Brain microvascular endothelial cell (primary cell): ENCODE data around the gene SOX2.

Source experiments
- DNase-seq: peaks from one replicate; pipeline ENCODE4 v3.0.0-alpha.2; 2020
- H3K27ac ChIP-seq: fragments of 250-450 bp; sonication (Bioruptor Pico); 2 replicates; pipeline ENCODE4 v1.5.1; 2020; ENCODE audit warnings: mild to moderate bottlenecking, moderate library complexity
- H3K27me3 ChIP-seq: fragments of 250-450 bp; sonication (Bioruptor Pico); replicated peaks from 2 replicates; pipeline ENCODE4 v1.5.1; 2020; ENCODE audit warnings: mild to moderate bottlenecking
- H3K36me3 ChIP-seq: fragments of 250-450 bp; sonication (Bioruptor Pico); replicated peaks from 2 replicates; pipeline ENCODE4 v1.5.1; 2020; ENCODE audit warnings: mild to moderate bottlenecking
- H3K4me3 ChIP-seq: 2 replicates; pipeline ENCODE4 v1.5.1; 2011; ENCODE audit warnings: low read depth, mild to moderate bottlenecking, control low read depth, low read length, moderate library complexity
- CTCF ChIP-seq: IDR thresholded peaks from 2 replicates; pipeline ENCODE4 v1.5.1; 2011; ENCODE audit warnings: low read depth, mild to moderate bottlenecking, moderate library complexity, low read length, control low read depth, inconsistent platforms; ENCODE audit errors: missing control alignments
- in situ Hi-C: cut with HindIII; loops from 2 replicates; pipeline ENCODE4 v1.10.0; 2017; ENCODE audit warnings: low sequenced_read_pairs, low pct_ligation_motif_present

SOX2 gene

GRCh38 chr3:181724192-181724965 lies 12.7 kb downstream of the SOX2 start:
- no peak for TF ChIP-seq CTCF
- H3K27me3 ChIP-seq = peaks cover 75% of the 10 kb centered on the region
- in situ Hi-C loops = loop anchor here (25.0 kb wide), 1 partner anchor 538 kb away; no protein-coding TSS in a partner anchor
- no peak overlapping the region for H3K27ac ChIP-seq
- DNase-seq = no peak
- no peaks in the 10 kb centered on the region for H3K36me3 ChIP-seq
- no peak overlapping the region for H3K4me3 ChIP-seq

GRCh38 chr3:181725131-181725731 lies 13.5 kb downstream of the SOX2 start:
- no peak for TF ChIP-seq CTCF
- no peak overlapping the region for H3K4me3 ChIP-seq
- DNase-seq = no peak
- no peaks in the 10 kb centered on the region for H3K36me3 ChIP-seq
- in situ Hi-C loops = no loop called here
- H3K27ac ChIP-seq = no peak overlapping the region
- peaks cover 69% of the 10 kb centered on the region for H3K27me3 ChIP-seq

- Histone ChIP-seq H3K27me3 (peaks cover 63% of the 10 kb centered on the region), H3K27ac (no peak overlapping the region), H3K36me3 (no peaks in the 10 kb centered on the region), H3K4me3 (no peak overlapping the region)
- DNase-seq = no peak
- TF ChIP-seq CTCF = no peak
- in situ Hi-C loops = no loop called here
Observed at GRCh38 chr3:181725830-181726229, 14.1 kb downstream of the SOX2 start.

GRCh38 chr3:181726351-181727330 lies 14.9 kb downstream of the SOX2 start:
- in situ Hi-C loops = no loop called here
- H3K27me3 ChIP-seq = peaks cover 58% of the 10 kb centered on the region

More at GRCh38 chr3:181726351-181727330, 14.9 kb downstream of the SOX2 start:
- Histone ChIP-seq H3K27ac (no peak overlapping the region), H3K4me3 (peak overlapping the region; percentile 33), H3K36me3 (no peaks in the 10 kb centered on the region)
- TF ChIP-seq CTCF = no peak
- no peak for DNase-seq
